ENCODE measurements around the gene SMIM45.

The SMIM45 gene

GRCh38 chr22:41982865-41983264, 30.9 kb downstream of the SMIM45 start:
- no peak for TF ChIP-seq CREB1 (IDR thresholded peaks at IDR 0.05; ENCODE audit: low read depth)
- TF ChIP-seq REST (IDR thresholded peaks at IDR 0.05; ENCODE audit: low read depth), result no peak
- TF ChIP-seq EGR1 (IDR thresholded peaks at IDR 0.05), result no peak
- TF ChIP-seq FOXM1 (IDR thresholded peaks at IDR 0.05; ENCODE audit: borderline replicate concordance, low read depth), result no peak
- no peak for TF ChIP-seq TAF1 (IDR thresholded peaks at IDR 0.05; ENCODE audit: low read depth)
- no peak for TF ChIP-seq USF1 (IDR thresholded peaks at IDR 0.05)
- no peak for TF ChIP-seq CEBPB (IDR thresholded peaks at IDR 0.05)
- no peak for TF ChIP-seq EP300 (IDR thresholded peaks at IDR 0.05; ENCODE audit: borderline replicate concordance)
- no peak for TF ChIP-seq MAX (IDR thresholded peaks at IDR 0.05)
- TF ChIP-seq NFIC (IDR thresholded peaks at IDR 0.05), result no peak
- TF ChIP-seq RAD21 (IDR thresholded peaks at IDR 0.05; ENCODE audit: low read depth), result no peak
- TF ChIP-seq YY1 (IDR thresholded peaks at IDR 0.05; ENCODE audit: low read depth), result no peak
- no peak for TF ChIP-seq TEAD4 (IDR thresholded peaks at IDR 0.05)
- no peak for TF ChIP-seq TCF12 (IDR thresholded peaks at IDR 0.05; ENCODE audit: low read depth)
- no peak for TF ChIP-seq ZBTB7A (IDR thresholded peaks at IDR 0.05; ENCODE audit: low read depth)

- TF ChIP-seq USF1 (IDR thresholded peaks at IDR 0.05), result no peak
- no peak for TF ChIP-seq EGR1 (IDR thresholded peaks at IDR 0.05)
- TF ChIP-seq TAF1 (IDR thresholded peaks at IDR 0.05; ENCODE audit: low read depth), result no peak
- TF ChIP-seq FOXM1 (IDR thresholded peaks at IDR 0.05; ENCODE audit: borderline replicate concordance, low read depth), result no peak
- TF ChIP-seq YY1 (IDR thresholded peaks at IDR 0.05; ENCODE audit: low read depth), result no peak
- no peak for TF ChIP-seq ZBTB7A (IDR thresholded peaks at IDR 0.05; ENCODE audit: low read depth)
- TF ChIP-seq NFIC (IDR thresholded peaks at IDR 0.05), result no peak
- TF ChIP-seq RAD21 (IDR thresholded peaks at IDR 0.05; ENCODE audit: low read depth), result no peak
- TF ChIP-seq TEAD4 (IDR thresholded peaks at IDR 0.05), result no peak
- no peak for TF ChIP-seq EP300 (IDR thresholded peaks at IDR 0.05; ENCODE audit: borderline replicate concordance)
- TF ChIP-seq CREB1 (IDR thresholded peaks at IDR 0.05; ENCODE audit: low read depth), result no peak
- no peak for TF ChIP-seq REST (IDR thresholded peaks at IDR 0.05; ENCODE audit: low read depth)
- TF ChIP-seq MAX (IDR thresholded peaks at IDR 0.05), result no peak
- no peak for TF ChIP-seq CEBPB (IDR thresholded peaks at IDR 0.05)
- no peak for TF ChIP-seq TCF12 (IDR thresholded peaks at IDR 0.05; ENCODE audit: low read depth)
Observed at GRCh38 chr22:41983513-41984405, 31.8 kb downstream of the SMIM45 start.

- TF ChIP-seq TAF1 (IDR thresholded peaks at IDR 0.05; ENCODE audit: low read depth) (no peak), FOXM1 (IDR thresholded peaks at IDR 0.05; ENCODE audit: borderline replicate concordance, low read depth) (no peak), ZBTB7A (IDR thresholded peaks at IDR 0.05; ENCODE audit: low read depth) (no peak), EP300 (IDR thresholded peaks at IDR 0.05; ENCODE audit: borderline replicate concordance) (no peak), TEAD4 (IDR thresholded peaks at IDR 0.05) (no peak), CEBPB (IDR thresholded peaks at IDR 0.05) (no peak), YY1 (IDR thresholded peaks at IDR 0.05; ENCODE audit: low read depth) (no peak), MAX (IDR thresholded peaks at IDR 0.05) (no peak), EGR1 (IDR thresholded peaks at IDR 0.05) (no peak), RAD21 (IDR thresholded peaks at IDR 0.05; ENCODE audit: low read depth) (no peak), NFIC (IDR thresholded peaks at IDR 0.05) (no peak), REST (IDR thresholded peaks at IDR 0.05; ENCODE audit: low read depth) (no peak)
Observed at GRCh38 chr22:41987276-41987675, 35.3 kb downstream of the SMIM45 start.
